Measurements from ENCODE around the gene NHP2.

NHP2 gene

DNA sequence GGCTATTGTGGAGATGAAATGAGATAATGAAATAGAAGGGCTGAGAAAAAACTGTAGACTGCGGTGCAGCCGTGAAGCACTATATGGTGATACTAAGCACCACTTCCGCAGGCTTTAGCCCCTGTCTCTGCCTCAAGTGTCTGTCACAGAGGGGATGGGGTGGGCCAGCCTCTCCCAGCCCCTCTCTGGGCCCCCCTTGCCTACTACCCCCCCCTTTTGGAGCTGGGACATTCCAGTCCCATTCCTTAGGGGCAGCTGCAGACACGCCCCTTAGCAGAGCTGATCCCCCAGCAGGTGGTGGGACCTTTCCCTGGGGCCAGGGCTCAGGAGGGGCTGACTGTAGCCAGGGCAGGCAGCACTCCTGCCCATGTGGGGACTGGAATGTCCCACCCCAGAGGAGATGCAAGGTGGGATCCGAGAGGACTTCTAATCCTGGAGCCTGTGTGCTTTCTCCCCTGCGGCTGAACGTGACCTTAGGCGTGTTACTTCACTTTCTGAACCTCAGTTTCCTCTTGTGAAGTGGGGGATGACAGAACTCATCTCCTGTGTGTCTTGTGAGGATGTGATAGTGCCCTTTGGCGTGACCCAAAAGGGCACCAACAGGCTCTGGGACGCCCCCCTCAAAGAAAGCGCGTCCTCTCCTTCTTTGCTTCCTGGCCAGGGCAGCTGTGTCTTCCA lies 38.4 kb downstream of the NHP2 start:
- DNase-seq: no peak

DNA sequence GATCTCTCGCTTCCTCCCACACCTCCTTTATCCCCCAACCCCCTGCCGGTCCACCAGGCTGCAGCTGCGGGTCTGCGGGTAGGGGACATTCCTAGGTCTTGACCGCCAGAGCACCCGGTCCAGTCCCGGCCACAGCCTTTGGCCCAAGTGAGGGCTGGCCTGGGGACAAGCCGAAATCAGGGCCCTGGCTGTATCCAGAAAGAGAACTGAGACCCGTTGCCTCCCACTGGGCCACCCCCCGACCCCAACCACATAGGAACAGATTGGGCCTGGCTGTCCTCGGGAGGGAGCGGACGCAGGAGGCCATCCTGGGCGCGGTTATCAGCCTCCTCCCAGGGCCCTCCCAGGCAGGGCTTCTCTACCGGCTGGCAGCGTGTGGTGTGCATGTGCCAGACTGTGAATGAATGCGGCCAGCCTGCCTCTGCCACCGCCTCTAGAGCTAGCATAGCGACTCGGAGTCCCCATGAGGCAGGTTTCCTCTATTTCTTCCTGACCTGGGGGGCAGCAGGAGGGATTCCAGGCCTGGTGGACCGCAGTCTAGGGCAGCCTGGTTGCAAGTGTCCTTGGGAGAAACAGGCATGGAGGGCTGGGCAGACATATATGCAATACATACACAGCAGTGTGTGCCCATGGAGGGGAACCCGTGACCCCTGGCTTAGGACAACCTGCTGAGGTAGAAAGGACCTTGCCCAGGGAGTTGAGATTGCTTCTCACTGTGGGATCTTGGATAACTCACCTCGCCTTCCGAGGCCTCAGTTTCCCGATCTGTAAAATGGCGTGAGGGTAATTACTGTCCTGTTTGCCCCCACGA lies 39.2 kb downstream of the NHP2 start:
- peak in 13 of 58 donors; percentile 6 to 39 (median 20) for DNase-seq

DNA sequence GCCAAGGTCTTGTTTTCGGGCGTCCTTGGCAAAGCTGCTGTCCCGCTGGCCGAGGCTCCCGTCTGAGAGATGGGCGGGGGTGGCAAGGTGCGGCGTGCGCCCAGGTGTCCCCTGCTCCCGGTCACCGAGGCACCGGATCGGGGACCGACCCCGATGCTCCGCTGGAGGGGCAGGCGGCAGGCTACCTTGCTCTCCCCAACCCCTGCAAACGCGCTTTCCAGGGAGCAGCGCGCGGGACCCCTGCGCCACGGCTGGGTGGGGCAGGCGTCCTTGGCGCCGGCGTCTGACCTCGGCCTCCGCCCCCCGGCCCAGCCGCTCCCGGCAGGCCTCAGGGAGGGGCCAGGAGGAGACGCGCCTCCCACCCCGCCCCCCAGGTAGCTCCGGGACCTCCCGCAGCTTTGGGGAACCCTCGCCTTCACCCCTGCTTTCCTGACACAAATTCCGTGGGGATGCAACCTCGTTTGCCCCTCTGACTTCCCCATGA lies 39.8 kb downstream of the NHP2 start:
- DNase-seq: no peak

DNA sequence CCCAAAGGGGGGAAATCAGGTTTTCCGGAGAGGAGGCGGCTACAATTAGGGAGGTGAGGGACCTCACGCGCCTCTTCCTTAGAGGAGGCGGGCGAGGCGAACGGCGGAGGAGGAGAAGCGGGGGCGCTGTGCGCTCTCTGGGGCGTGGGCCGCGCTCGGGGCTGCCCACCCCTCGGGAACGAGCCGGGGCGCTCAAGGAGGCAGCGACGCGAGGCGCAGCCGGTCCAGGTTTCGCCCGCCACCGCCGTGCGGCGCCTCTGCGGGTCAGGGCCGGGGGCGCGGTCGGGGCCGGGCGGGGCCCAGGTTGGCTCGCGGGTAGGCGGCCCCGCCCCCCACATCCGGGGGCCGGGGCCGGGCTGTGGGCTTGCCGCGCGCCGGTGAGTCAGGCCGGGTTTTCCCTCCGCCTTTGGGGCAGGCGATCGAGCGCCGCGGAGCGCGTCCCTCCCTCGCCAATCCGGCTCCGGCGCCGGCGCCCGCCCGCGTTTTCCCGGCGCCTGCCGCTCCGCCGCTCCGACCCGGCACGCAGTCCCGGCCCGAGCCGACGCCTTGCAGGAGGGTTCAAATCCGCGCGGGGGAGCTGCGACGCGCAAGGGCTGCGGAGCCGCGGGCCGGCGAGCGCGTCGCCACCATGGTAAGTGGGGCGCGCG lies 40.4 kb downstream of the NHP2 start, which contains the start of gene N4BP3:
TSS of gene N4BP3 (plus strand) at position 392 of the 647 bp plus-strand sequence. CDS start 6,052 bp downstream, outside the sequence.
- peak in 9 of 58 donors; percentile 10 to 42 (median 18) for DNase-seq

DNA sequence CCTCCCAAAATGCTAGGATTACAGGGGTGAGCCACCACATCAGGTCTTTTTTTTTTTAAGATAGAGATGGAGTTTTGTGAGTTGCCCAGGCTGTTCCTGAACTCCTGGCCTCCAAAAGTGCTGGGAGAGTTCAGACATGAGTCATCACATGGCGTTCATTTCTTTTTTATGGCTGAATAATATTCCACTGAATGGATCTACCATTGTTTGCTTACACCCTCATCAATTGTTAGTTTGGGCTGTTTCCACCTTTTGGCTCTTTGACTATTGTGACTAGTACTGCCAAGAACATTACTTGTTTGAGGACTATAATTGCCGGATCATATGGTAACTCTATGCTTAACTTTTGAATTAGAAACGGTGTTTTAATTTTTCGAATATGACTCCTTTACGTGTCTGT lies 41.1 kb downstream of the NHP2 start:
- DNase-seq: no peak

DNA sequence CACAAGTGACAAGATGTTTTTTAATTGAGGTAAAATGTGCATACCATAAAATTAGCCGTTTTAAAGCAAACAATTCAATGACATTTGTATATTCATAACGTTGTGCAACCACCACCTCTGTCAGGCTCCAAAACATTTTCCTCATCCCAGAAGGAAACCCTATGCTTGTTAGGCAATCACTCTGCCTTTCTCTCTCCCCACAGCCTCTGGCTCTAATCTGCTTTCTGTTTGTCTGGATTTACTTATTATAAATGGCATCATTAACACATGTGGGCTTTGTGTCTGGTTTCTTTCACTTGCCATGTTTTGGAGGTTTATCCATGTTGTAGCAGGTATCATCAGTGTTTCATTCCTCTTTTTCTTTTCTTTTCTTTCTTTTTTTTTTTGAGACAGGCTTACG lies 41.8 kb downstream of the NHP2 start:
- DNase-seq: no peak

DNA sequence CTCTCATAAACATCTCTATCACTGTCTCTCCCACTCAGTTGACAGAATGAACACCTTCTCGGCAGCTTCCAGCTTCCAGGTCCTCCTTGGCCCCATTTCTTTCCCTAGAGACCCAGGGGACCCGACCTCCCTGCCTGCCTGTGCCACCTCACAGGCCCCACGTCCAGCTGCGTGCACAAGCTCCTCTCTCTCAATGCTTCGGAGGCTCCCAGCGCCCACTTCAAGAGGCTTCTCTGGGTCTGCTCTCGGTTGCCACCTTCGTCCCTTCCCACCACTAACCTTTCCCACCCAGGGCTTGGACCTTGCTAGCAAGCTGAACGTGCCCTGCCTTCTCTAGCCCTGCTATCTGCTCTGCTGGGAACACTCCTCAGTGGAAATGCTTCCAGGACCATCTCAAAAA lies 43.2 kb downstream of the NHP2 start:
- DNase-seq: no peak

DNA sequence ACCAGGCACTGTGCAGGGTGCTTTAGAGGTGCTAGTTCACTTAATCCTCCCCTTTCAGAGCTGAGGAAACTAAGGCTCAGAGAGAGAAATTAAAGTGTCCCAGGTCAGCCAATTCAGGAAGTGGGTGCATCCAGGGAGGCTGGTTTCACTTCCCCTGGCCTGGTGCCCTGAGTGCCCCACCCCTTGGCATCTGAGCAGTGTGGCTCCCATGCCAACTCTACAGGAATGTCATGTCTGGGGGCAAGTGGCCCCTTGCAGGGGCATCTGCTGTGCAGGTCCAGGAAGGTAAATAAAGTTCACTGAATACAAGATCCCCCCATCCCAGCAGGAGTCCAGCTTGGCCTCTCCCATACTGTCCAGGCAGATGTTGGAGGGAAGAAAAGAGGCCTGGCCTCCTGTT lies 44.7 kb downstream of the NHP2 start:
- no peak for DNase-seq

DNA sequence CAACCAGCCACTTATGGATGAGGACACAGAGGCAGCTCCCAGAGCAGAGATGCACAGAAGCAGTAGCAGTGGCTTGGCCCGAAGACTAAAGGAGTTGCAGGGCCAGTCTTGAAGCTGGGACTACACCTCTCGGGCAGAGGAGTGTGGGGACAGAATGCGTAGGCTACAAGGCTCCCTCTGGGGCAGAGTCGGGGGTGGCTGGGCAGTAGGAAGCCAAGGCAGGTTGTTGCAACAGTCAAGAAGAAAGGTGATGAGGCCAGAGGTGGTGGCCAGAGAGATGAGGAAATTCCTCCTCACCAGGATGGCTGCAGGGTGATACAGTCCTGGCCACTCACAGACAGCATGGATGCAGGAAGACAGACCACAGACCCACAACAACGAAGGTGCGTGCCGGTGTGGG lies 45.2 kb downstream of the NHP2 start:
- DNase-seq: no peak

DNA sequence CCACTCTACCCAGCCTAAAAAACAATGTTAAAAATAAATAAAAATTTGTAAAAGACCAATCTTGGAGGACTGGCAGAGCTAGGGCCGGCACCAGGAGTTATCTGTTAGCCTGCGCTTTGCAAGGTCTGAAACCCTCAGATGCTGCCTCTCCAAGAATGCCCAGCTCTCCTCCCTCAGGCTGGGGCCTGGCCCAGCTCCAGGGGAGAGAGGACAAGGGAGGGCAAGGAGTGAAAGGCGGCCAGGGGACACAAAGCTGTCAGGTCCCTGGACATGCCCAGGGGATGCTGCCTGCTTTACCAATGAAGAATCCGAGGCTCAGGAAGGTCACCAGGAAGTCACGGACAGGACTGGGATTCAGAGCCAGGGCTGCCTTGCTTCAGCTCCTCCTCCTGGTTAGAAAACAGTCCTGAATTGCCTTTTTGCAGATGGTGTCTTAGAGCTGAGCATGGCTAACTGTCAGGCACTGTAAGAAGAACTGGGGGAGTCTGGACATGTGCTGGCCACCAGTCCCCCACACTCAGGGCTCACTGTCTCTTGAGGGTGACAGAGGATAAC lies 45.9 kb downstream of the NHP2 start:
- DNase-seq: no peak

DNA sequence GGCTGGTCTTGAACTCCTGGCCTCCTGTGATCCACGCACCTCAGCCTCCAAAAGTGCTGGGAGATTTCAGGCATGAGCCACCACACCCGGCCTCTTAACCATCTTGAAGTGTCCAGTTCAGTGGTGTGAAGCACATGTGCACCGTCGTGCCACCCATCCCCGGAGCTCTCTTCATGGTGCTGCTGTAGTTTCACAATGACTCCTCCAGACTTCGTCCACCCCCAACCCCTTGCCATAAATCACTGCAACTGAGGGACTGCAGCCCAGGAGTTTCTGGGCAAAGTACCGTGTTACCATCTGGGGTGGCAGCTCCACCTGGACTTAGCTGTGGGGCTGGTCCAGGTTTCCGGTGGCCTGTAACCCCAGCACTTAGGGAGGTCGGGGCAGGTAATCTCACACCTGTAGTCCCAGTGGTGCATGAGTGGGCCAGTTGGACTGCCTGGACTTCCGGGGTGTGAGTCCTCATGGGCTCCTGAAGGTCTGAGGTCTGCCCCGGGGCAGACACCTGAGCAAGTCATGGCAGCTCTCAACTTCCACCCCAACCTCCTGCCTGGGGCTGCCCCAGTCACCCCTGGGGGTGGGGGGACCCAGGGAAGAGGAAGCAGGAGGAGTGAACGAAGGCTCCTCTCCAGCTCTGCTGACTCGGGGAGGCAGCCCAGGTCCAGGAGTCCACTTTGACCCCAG lies 47.0 kb downstream of the NHP2 start:
- no peak for DNase-seq

DNA sequence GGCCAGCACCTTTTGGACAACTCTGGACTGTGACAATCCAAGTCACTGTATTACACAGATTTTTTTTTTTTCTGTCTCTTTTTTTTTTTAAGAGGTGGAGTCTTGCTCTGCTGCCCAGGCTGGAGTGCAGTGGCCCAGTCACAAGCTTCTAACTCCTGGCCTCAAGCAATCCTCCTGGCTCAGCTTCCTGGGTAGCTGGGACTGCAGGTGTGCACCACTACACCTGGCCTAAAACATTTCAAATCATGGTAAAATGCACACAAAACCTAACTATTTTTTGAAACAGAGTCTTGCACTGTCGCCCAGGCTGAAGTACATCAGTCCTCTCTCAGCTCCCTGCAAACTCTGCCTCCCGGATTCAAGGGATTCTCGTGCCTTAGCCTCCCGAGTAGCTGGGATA lies 47.6 kb downstream of the NHP2 start:
- DNase-seq: no peak

DNA sequence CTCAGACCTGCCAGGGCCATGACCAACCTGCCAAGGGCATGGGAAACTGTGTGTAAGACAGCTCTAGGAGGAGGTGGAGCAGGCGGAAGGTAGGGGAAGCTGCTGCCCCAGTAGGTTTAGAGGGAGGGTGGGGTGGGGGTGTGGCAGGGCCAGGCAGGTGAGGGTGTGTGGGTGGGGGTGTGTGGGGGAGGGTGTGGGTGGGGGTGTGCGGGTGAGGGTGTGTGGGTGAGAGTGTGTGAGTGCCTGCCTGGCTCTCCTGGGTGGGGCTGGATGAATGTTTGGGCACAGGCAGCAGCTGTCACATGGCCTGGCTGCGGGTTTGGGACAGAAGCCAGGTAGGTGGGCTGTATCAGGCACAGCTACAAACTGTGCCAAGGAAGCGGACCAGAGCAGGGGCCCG lies 49.2 kb downstream of the NHP2 start:
- no peak for DNase-seq

DNA sequence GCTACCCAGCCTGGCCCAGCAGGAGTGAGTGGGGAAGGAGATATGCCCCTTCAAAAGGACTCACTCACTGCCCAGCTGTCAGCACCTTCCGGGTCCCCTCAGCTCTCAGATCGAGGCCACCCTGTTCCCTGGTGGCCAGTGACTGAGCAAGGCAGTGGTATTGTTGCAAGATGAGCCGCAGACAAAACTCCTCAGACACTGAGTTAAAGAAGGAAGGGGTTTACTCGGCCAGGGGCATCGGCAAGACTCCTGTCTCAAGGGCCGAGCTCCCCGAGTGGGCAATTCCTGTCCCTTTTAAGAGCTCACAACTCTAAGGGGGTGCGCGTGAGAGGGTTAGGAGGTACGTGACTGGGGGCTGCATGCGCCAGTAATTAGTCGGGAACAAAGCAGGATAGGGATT lies 50.1 kb downstream of the NHP2 start:
- DNase-seq: no peak

Data from anterior cingulate cortex (tissue), 58 donors.